OCI-LY3 (cell line): ENCODE results near the gene GPATCH11.
A peak's percentile ranks its signal among the peaks of the same experiment; 100 is the strongest.

Experiments used
- H2AFZ ChIP-seq: fragments of 200-600, 300-600 bp; shearing (Covaris generic); 2 replicates; pipeline ENCODE4 v1.6.0; 2014; ENCODE audit warnings: antibody characterized with exemption, low read depth, low read length
- H3K27ac ChIP-seq: fragments of 200-600, 300-600 bp; sonication (generic); 2 replicates; pipeline ENCODE4 v1.5.1; 2014; ENCODE audit warnings: mild to moderate bottlenecking, low read length, moderate library complexity, mixed read lengths
- H3K27me3 ChIP-seq: fragments of 200-600, 300-600 bp; sonication (generic); 2 replicates; pipeline ENCODE4 v1.6.1; 2014; ENCODE audit warnings: low read depth, low read length, mixed read lengths
- H3K36me3 ChIP-seq: fragments of 200-600, 300-600 bp; sonication (generic); replicated peaks from 2 replicates; pipeline ENCODE3; 2014; ENCODE audit warnings: low read depth, low read length, mixed read lengths
- H3K4me1 ChIP-seq: fragments of 300-600, 200-600 bp; sonication (generic); 2 replicates; pipeline ENCODE4 v1.6.1; 2014; ENCODE audit warnings: low read length, mixed read lengths
- H3K4me2 ChIP-seq: fragments of 200-600, 300-600 bp; sonication (generic); 2 replicates; pipeline ENCODE4 v1.6.1; 2014; ENCODE audit warnings: low read length, mixed read lengths
- H3K4me3 ChIP-seq: fragments of 300-600, 200-600 bp; sonication (generic); 2 replicates; pipeline ENCODE4 v1.5.1; 2014; ENCODE audit warnings: antibody characterized with exemption, mild to moderate bottlenecking, low read length, moderate library complexity
- H3K79me2 ChIP-seq: fragments of 300-600, 200-600 bp; shearing (Covaris generic); 2 replicates; pipeline ENCODE4 v1.6.1; 2014; ENCODE audit warnings: mild to moderate bottlenecking, low read length, mixed read lengths
- H3K9ac ChIP-seq: fragments of 300-600, 200-600 bp; shearing (Covaris generic); 2 replicates; pipeline ENCODE4 v1.6.0; 2014; ENCODE audit warnings: mild to moderate bottlenecking, low read length, moderate library complexity
- H3K9me3 ChIP-seq: fragments of 200-600, 300-600 bp; shearing (Covaris generic); 2 replicates; pipeline ENCODE4 v1.6.1; 2014; ENCODE audit warnings: low read length, mixed read lengths; ENCODE audit not compliant: insufficient read depth
- H4K20me1 ChIP-seq: fragments of 200-600, 300-600 bp; sonication (generic); 2 replicates; pipeline ENCODE4 v1.6.1; 2016; ENCODE audit warnings: low read length, mixed read lengths; ENCODE audit not compliant: insufficient read depth
- CTCF ChIP-seq: fragments of 200-600, 300-600 bp; sonication (generic); IDR thresholded peaks from 2 replicates; pipeline ENCODE4 v1.5.1; 2014; ENCODE audit warnings: antibody characterized with exemption, low read length, low read depth
- EZH2phosphoT487 ChIP-seq: fragments of 200-600 bp; shearing (Covaris generic); IDR thresholded peaks from 2 replicates; pipeline ENCODE4 v1.6.1; 2018; ENCODE audit warnings: antibody characterized with exemption, mixed run types, low read depth

Gene GPATCH11

GRCh38 chr2:37096568-37096967, 12.2 kb downstream of the GPATCH11 start:
- H3K36me3 ChIP-seq = peaks cover 52% of the 10 kb centered on the region
- no peak overlapping the region for H3K4me3 ChIP-seq
- H3K9ac ChIP-seq = no peak overlapping the region
- H3K9me3 ChIP-seq = no peaks in the 10 kb centered on the region
- H3K79me2 ChIP-seq = no peaks in the 10 kb centered on the region
- no peak overlapping the region for H3K27ac ChIP-seq
- TF ChIP-seq EZH2phosphoT487 (no peak), CTCF (no peak)
- peaks cover 36% of the 10 kb centered on the region for H3K4me1 ChIP-seq
- H2AFZ ChIP-seq = no peak overlapping the region
- H3K27me3 ChIP-seq = no peaks in the 10 kb centered on the region
- no peaks in the 10 kb centered on the region for H4K20me1 ChIP-seq
- peak overlapping the region; percentile 34 for H3K4me2 ChIP-seq

- Histone ChIP-seq H3K4me3 (no peak overlapping the region), H3K4me2 (peak overlapping the region; percentile 11; the same call in 1 of the 2 replicates), H2AFZ (no peak overlapping the region), H3K9me3 (no peaks in the 10 kb centered on the region), H3K4me1 (peaks cover 25% of the 10 kb centered on the region), H3K27me3 (no peaks in the 10 kb centered on the region), H3K36me3 (peaks cover 42% of the 10 kb centered on the region), H3K9ac (no peak overlapping the region), H3K79me2 (no peaks in the 10 kb centered on the region), H3K27ac (no peak overlapping the region), H4K20me1 (no peaks in the 10 kb centered on the region)
- TF ChIP-seq CTCF = no peak
- TF ChIP-seq EZH2phosphoT487 = no peak
Observed at GRCh38 chr2:37098416-37099118, 14.2 kb downstream of the GPATCH11 start.

GRCh38 chr2:37100054-37100453, 15.7 kb downstream of the GPATCH11 start:
- no peak overlapping the region for H3K4me2 ChIP-seq
- H3K27ac ChIP-seq = no peak overlapping the region
- TF ChIP-seq CTCF (no peak), EZH2phosphoT487 (no peak)
- H3K27me3 ChIP-seq = no peaks in the 10 kb centered on the region
- H3K4me3 ChIP-seq = no peak overlapping the region
- no peaks in the 10 kb centered on the region for H4K20me1 ChIP-seq
- H3K36me3 ChIP-seq = peaks cover 34% of the 10 kb centered on the region
- no peak overlapping the region for H3K9ac ChIP-seq
- H3K79me2 ChIP-seq = no peaks in the 10 kb centered on the region
- peaks cover 25% of the 10 kb centered on the region for H3K4me1 ChIP-seq
- no peak overlapping the region for H2AFZ ChIP-seq
- H3K9me3 ChIP-seq = no peaks in the 10 kb centered on the region

- TF ChIP-seq CTCF (no peak), EZH2phosphoT487 (no peak)
- no peaks in the 10 kb centered on the region for H3K79me2 ChIP-seq
- no peak overlapping the region for H3K4me3 ChIP-seq
- H3K4me2 ChIP-seq = no peak overlapping the region
- peaks cover 11% of the 10 kb centered on the region for H3K4me1 ChIP-seq
- H3K27ac ChIP-seq = no peak overlapping the region
- no peak overlapping the region for H3K9ac ChIP-seq
- no peak overlapping the region for H2AFZ ChIP-seq
- H3K36me3 ChIP-seq = peaks cover 23% of the 10 kb centered on the region
- H4K20me1 ChIP-seq = no peaks in the 10 kb centered on the region
- no peaks in the 10 kb centered on the region for H3K9me3 ChIP-seq
- no peaks in the 10 kb centered on the region for H3K27me3 ChIP-seq
Observed at GRCh38 chr2:37102588-37102987, 18.3 kb downstream of the GPATCH11 start.
